Ecto neural progenitor cell (in vitro differentiated cells): ENCODE results near the gene OTUD4.
"Not testable (repeated sequence)": the region's sequence is repeated elsewhere in the genome, so short reads cannot be mapped to it uniquely, and the experiment has no call there.

Experiments
- DNase-seq: peaks from one replicate; pipeline ENCODE4 v3.0.0-alpha.2; 2018; ENCODE audit warnings: low spot score

Gene OTUD4

GRCh38 chr4:145180298-145181090 is at the start of gene OTUD4:
OTUD4 (minus strand) TSS chr4:145180589; CDS start chr4:145179973, 616 bp downstream.
- DNase-seq, result peak; percentile 95

GRCh38 chr4:145223228-145223627 is 42.8 kb upstream of the OTUD4 start:
- not testable (repeated sequence) for DNase-seq

- not testable (repeated sequence) for DNase-seq
Observed at GRCh38 chr4:145221529-145221928, 41.1 kb upstream of the OTUD4 start.

GRCh38 chr4:145219090-145219489 is 38.7 kb upstream of the OTUD4 start:
- DNase-seq, result no peak

GRCh38 chr4:145218251-145218650 is 37.9 kb upstream of the OTUD4 start:
- no peak for DNase-seq

GRCh38 chr4:145217349-145217748 is 37.0 kb upstream of the OTUD4 start:
- no peak for DNase-seq

GRCh38 chr4:145216535-145216934 is 36.1 kb upstream of the OTUD4 start:
- DNase-seq, result no peak

GRCh38 chr4:145213245-145213644 is 32.9 kb upstream of the OTUD4 start:
- no peak for DNase-seq

- no peak for DNase-seq
Observed at GRCh38 chr4:145207934-145208333, 27.5 kb upstream of the OTUD4 start.

- no peak for DNase-seq
Observed at GRCh38 chr4:145203410-145203809, 23.0 kb upstream of the OTUD4 start.

- no peak for DNase-seq
Observed at GRCh38 chr4:145200366-145200765, 20.0 kb upstream of the OTUD4 start.

- DNase-seq, result no peak
Observed at GRCh38 chr4:145199051-145199716, 18.8 kb upstream of the OTUD4 start.

- no peak for DNase-seq
Observed at GRCh38 chr4:145196747-145197146, 16.4 kb upstream of the OTUD4 start.

GRCh38 chr4:145195167-145195952 is 15.0 kb upstream of the OTUD4 start:
- no peak for DNase-seq

GRCh38 chr4:145189981-145190380 is 9.6 kb upstream of the OTUD4 start:
- DNase-seq, result no peak

- DNase-seq, result no peak
Observed at GRCh38 chr4:145186729-145187128, 6.3 kb upstream of the OTUD4 start.

- no peak for DNase-seq
Observed at GRCh38 chr4:145183581-145183980, 3.2 kb upstream of the OTUD4 start.

- no peak for DNase-seq
Observed at GRCh38 chr4:145183023-145183422, 2.6 kb upstream of the OTUD4 start.

GRCh38 chr4:145182222-145182621 is 1.8 kb upstream of the OTUD4 start:
- DNase-seq, result no peak

- DNase-seq, result no peak
Observed at GRCh38 chr4:145181091-145181501, 707 bp upstream of the OTUD4 start.

GRCh38 chr4:145179861-145180297 is 510 bp downstream of the OTUD4 start:
- not testable (repeated sequence) for DNase-seq

GRCh38 chr4:145179281-145179860 is 1.0 kb downstream of the OTUD4 start:
- DNase-seq, result peak; percentile 64
